ENCODE measurements around the gene SIVA1.

Gene SIVA1

GRCh38 chr14:104785708-104786080, 32.7 kb downstream of the SIVA1 start:
- DNase-seq = no peak

GRCh38 chr14:104786091-104786586, 33.2 kb downstream of the SIVA1 start:
- no peak for DNase-seq

- no peak for DNase-seq
Observed at GRCh38 chr14:104786726-104787675, 34.1 kb downstream of the SIVA1 start.

- DNase-seq = no peak
Observed at GRCh38 chr14:104787736-104788135, 34.8 kb downstream of the SIVA1 start.

GRCh38 chr14:104788161-104788818, 35.3 kb downstream of the SIVA1 start:
- DNase-seq = no peak

GRCh38 chr14:104788873-104789663, 36.1 kb downstream of the SIVA1 start:
- DNase-seq = no peak

GRCh38 chr14:104789752-104790743, 37.1 kb downstream of the SIVA1 start:
- no peak for DNase-seq

- DNase-seq = no peak
Observed at GRCh38 chr14:104791425-104791824, 38.5 kb downstream of the SIVA1 start.

- no peak for DNase-seq
Observed at GRCh38 chr14:104792101-104792884, 39.3 kb downstream of the SIVA1 start.

GRCh38 chr14:104792945-104793702, 40.2 kb downstream of the SIVA1 start:
- DNase-seq = no peak

GRCh38 chr14:104793703-104793959, 40.7 kb downstream of the SIVA1 start:
- DNase-seq = no peak

GRCh38 chr14:104794099-104794498, 41.2 kb downstream of the SIVA1 start:
- DNase-seq = peak; percentile 82

GRCh38 chr14:104794631-104794992, 41.7 kb downstream of the SIVA1 start:
- DNase-seq = peak; percentile 46

GRCh38 chr14:104794993-104795780, 42.2 kb downstream of the SIVA1 start, which contains the start of gene AKT1:
Gene AKT1 (minus strand): TSS chr14:104795748. CDS start chr14:104792643, 3,105 bp downstream.
- DNase-seq = no peak

GRCh38 chr14:104795781-104796686, 43.1 kb downstream of the SIVA1 start:
- peak; percentile 60 for DNase-seq

- DNase-seq = no peak
Observed at GRCh38 chr14:104796687-104797081, 43.7 kb downstream of the SIVA1 start.

- no peak for DNase-seq
Observed at GRCh38 chr14:104797115-104798044, 44.4 kb downstream of the SIVA1 start.

Data from EL (cell line).